Measurements from ENCODE around the gene SLC9A5. TPM values are rescaled to one million over a fixed set of nuclear protein-coding genes. Genes with fewer than 3 reads are reported as not detected.

SLC9A5 gene
- total RNA-seq, 2 donors from 2014 or later = 0.27 to 2.6 TPM

GRCh38 chr16:67281536-67282446, 33.0 kb downstream of the SLC9A5 start:
- Histone ChIP-seq H3K36me3 (no peaks in the 10 kb centered on the region), H3K9me3 (no peaks in the 10 kb centered on the region), H3K27me3 (replicated peaks; ENCODE audit: insufficient read depth) (no peaks in the 10 kb centered on the region), H3K4me1 (replicated peaks) (peaks cover 4% of the 10 kb centered on the region), H3K4me3 (no peak overlapping the region), H3K27ac (no peak overlapping the region)
- WGBS = 94% methylated on average over 11 of the region's 14 CpGs
- no peak for DNase-seq (ENCODE audit: low spot score)
- TF ChIP-seq CTCF (IDR thresholded peaks at IDR 0.05) = no peak
- no peak for TF ChIP-seq POLR2AphosphoS5 (IDR thresholded peaks at IDR 0.05)
- TF ChIP-seq POLR2A (IDR thresholded peaks at IDR 0.05) = no peak
- intact Hi-C loops (cut with DNase I) = loop anchor here (10.0 kb wide), 1 partner anchor 113 kb away; the partner anchor contains the start of gene TPPP3

- H3K27ac ChIP-seq = no peak overlapping the region
- H3K4me1 ChIP-seq (replicated peaks) = peaks cover 4% of the 10 kb centered on the region
- DNase-seq (ENCODE audit: low spot score) = no peak
- H3K4me3 ChIP-seq = no peak overlapping the region
- no peak for TF ChIP-seq POLR2AphosphoS5 (IDR thresholded peaks at IDR 0.05)
- TF ChIP-seq CTCF (IDR thresholded peaks at IDR 0.05) = no peak
- no peak for TF ChIP-seq POLR2A (IDR thresholded peaks at IDR 0.05)
- no peaks in the 10 kb centered on the region for H3K27me3 ChIP-seq (replicated peaks; ENCODE audit: insufficient read depth)
- no peaks in the 10 kb centered on the region for H3K9me3 ChIP-seq
- H3K36me3 ChIP-seq = no peaks in the 10 kb centered on the region
- 95% methylated on average over 10 of the region's 10 CpGs for WGBS
- intact Hi-C loops (cut with DNase I) = loop anchor here (10.0 kb wide), 1 partner anchor 112 kb away; the partner anchor contains the start of gene TPPP3
Observed at GRCh38 chr16:67282447-67282805, 33.6 kb downstream of the SLC9A5 start.

DNA sequence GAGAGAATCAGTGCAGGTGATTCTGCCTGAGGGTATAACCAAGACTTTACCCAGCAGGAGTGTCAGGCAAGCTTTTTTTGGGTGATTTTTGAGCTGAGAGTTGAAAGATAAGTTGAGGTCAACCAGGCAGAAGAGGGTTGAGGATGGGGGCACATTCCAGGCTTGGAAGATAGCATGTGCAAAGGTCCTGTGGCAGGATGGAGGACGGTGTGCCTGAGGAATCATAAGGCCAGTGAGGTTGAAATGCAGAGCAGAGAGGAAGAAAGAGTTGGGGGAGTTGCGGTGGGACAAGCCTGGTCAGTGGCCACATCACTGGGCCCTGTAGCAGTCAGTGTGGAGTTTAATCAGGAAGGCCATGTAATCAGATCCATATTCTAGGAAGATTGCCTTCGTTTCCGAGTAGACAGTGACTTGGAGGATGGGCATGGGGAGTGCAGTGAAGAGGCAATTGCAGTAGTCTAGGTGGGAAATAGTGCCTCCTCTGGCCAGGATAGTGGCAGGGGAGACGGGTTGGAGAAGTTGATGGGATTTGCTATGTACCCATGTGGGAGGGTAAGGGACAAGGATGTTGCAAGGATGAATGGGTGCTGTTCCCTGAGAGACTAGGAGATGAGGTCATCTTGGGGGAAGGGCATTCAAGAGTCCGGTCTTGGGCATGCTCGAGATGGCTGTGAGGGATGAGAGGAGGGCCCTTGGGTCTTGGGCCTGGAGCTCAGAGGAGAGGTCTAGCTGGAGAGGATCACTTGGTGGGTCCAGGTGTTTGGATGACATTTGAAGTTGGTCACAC, 34.5 kb downstream of the SLC9A5 start:
- 88% methylated on average over 7 of the region's 7 CpGs for WGBS
- no peaks in the 10 kb centered on the region for H3K27me3 ChIP-seq (replicated peaks; ENCODE audit: insufficient read depth)
- no peaks in the 10 kb centered on the region for H3K9me3 ChIP-seq
- no peak for DNase-seq (ENCODE audit: low spot score)
- TF ChIP-seq POLR2AphosphoS5 (IDR thresholded peaks at IDR 0.05) (no peak), POLR2A (IDR thresholded peaks at IDR 0.05) (no peak), CTCF (IDR thresholded peaks at IDR 0.05) (no peak)
- intact Hi-C loops (cut with DNase I) = loop anchor here (10.0 kb wide), 1 partner anchor 112 kb away; the partner anchor contains the start of gene TPPP3
- H3K27ac ChIP-seq = no peak overlapping the region
- H3K4me3 ChIP-seq = no peak overlapping the region
- H3K36me3 ChIP-seq = no peaks in the 10 kb centered on the region
- peaks cover 4% of the 10 kb centered on the region for H3K4me1 ChIP-seq (replicated peaks)

DNA sequence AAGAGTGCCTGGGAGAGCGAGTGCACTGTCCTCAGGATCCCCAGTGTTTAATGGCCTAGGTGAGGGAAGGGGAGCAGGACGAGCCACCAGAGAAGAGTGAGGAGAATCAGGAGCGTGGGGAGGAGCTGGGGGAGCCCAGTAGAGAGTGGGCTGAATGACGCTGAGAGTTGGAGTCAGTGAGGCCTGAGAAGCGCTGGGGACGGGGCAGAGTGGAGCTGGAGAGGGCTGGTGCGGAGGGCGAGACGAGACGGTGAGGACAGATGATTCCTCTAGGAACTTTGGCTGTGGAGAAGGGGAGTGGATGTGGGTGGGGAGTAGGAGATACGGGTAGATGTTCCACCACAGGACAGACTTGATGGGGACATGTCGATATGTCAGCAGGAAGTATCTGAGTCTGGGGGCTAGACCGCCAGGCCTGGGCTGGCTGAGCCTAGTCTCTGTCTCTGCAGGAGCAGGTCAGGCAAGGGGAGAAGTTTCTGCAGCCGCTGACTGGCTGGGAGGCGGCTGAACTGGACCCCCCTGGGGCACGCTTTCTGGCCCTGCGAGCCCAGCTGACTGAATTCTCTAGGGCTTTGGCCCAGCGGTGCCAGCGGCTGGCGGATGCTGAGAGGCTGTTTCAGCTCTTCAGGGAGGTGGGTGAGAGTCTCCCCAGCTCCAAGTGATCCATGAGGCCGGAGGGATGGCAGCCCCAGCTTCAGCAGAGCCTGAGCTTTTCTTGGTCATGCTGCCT, 35.2 kb downstream of the SLC9A5 start:
- Histone ChIP-seq H3K27ac (no peak overlapping the region), H3K27me3 (replicated peaks; ENCODE audit: insufficient read depth) (no peaks in the 10 kb centered on the region), H3K9me3 (no peaks in the 10 kb centered on the region), H3K4me1 (replicated peaks) (no peaks in the 10 kb centered on the region), H3K4me3 (no peak overlapping the region), H3K36me3 (no peaks in the 10 kb centered on the region)
- intact Hi-C loops (cut with DNase I) = loop anchor here (10.0 kb wide), 1 partner anchor 111 kb away; the partner anchor contains the start of gene TPPP3
- WGBS = 91% methylated on average over 21 of the region's 21 CpGs
- TF ChIP-seq POLR2AphosphoS5 (IDR thresholded peaks at IDR 0.05) (no peak), POLR2A (IDR thresholded peaks at IDR 0.05) (no peak), CTCF (IDR thresholded peaks at IDR 0.05) (no peak)
- DNase-seq (ENCODE audit: low spot score) = no peak
